22Rv1 (cell line): ENCODE results near the gene PITPNB.

Experiments used
- H3K27ac ChIP-seq: fragments of 450-650 bp; 2 replicates; pipeline ENCODE4 v1.5.1; 2017
- CTCF ChIP-seq: fragments of 450-650 bp; IDR thresholded peaks from 2 replicates; pipeline ENCODE4 v1.5.1; 2017; ENCODE audit warnings: mild to moderate bottlenecking
- ZFX ChIP-seq: fragments of 450-650 bp; IDR thresholded peaks from 2 replicates; pipeline ENCODE4 v1.6.1; 2017; ENCODE audit warnings: antibody characterized with exemption, borderline replicate concordance

The PITPNB gene

GRCh38 chr22:27919222-27919941 is at the start of gene PITPNB:
PITPNB (minus strand) TSS chr22:27919256; CDS start chr22:27919191, 65 bp downstream.
- H3K27ac ChIP-seq = peak within 1 kb of the TSS; percentile 90
- TF ChIP-seq ZFX = no peak
- TF ChIP-seq CTCF = no peak

- no peak for TF ChIP-seq ZFX
- TF ChIP-seq CTCF = no peak
- H3K27ac ChIP-seq = no peak overlapping the region
Observed at GRCh38 chr22:27966168-27967064, 47.4 kb upstream of the PITPNB start.

GRCh38 chr22:27962268-27963044 is 43.4 kb upstream of the PITPNB start:
- no peak for TF ChIP-seq ZFX
- no peak for TF ChIP-seq CTCF

GRCh38 chr22:27961680-27962079 is 42.6 kb upstream of the PITPNB start:
- H3K27ac ChIP-seq = no peak overlapping the region
- TF ChIP-seq ZFX (no peak), CTCF (no peak)

More at GRCh38 chr22:27962268-27963044, 43.4 kb upstream of the PITPNB start:
- no peak overlapping the region for H3K27ac ChIP-seq

GRCh38 chr22:27961182-27961581 is 42.1 kb upstream of the PITPNB start:
- TF ChIP-seq ZFX (no peak), CTCF (no peak)
- H3K27ac ChIP-seq = no peak overlapping the region

GRCh38 chr22:27959335-27960090 is 40.5 kb upstream of the PITPNB start:
- no peak for TF ChIP-seq ZFX
- TF ChIP-seq CTCF = no peak
- H3K27ac ChIP-seq = no peak overlapping the region
